SK-N-SH treated with all-trans-retinoic acid at 6 μM for 48 hours (cell line): ENCODE results near the gene LIMCH1.

Experiments used
- ATAC-seq: fragments of 200-7000 bp; cut with Tn5 transposase; 3 replicates; pipeline ENCODE4 v1.9.1; 2020; ENCODE audit warnings: mild to moderate bottlenecking, moderate library complexity
- ARNTL ChIP-seq: fragments of 450-650 bp; formaldehyde crosslinking; IDR thresholded peaks from 2 replicates; pipeline ENCODE4 v1.5.0; 2020; ENCODE audit warnings: low read depth, mild to moderate bottlenecking, moderate library complexity, borderline replicate concordance
- BACH2 ChIP-seq: fragments of 250-450 bp; sonication (Bioruptor Pico); IDR thresholded peaks from 2 replicates; pipeline ENCODE4 v1.9.0; 2021; ENCODE audit warnings: mild to moderate bottlenecking, borderline replicate concordance
- CREB5 ChIP-seq: fragments of 250-450 bp; sonication (Bioruptor Pico); IDR thresholded peaks from 2 replicates; pipeline ENCODE4 v1.5.1; 2020; ENCODE audit warnings: low read depth, mild to moderate bottlenecking, moderate library complexity
- CSDC2 ChIP-seq: fragments of 250-450 bp; sonication (Bioruptor Pico); IDR thresholded peaks from 2 replicates; pipeline ENCODE4 v1.5.0; 2020; ENCODE audit warnings: mild to moderate bottlenecking, moderate library complexity
- CSRNP3 ChIP-seq: fragments of 250-450 bp; sonication (Bioruptor Pico); IDR thresholded peaks from 2 replicates; pipeline ENCODE4 v1.5.1; 2021; ENCODE audit warnings: mild to moderate bottlenecking, moderate library complexity
- ESRRG ChIP-seq: fragments of 250-450 bp; sonication (Bioruptor Pico); IDR thresholded peaks from 2 replicates; pipeline ENCODE4 v1.6.1; 2021; ENCODE audit warnings: mild to moderate bottlenecking
- GLIS3 ChIP-seq: fragments of 250-450 bp; sonication (Bioruptor Pico); IDR thresholded peaks from 2 replicates; pipeline ENCODE4 v1.5.0; 2020; ENCODE audit warnings: mild to moderate bottlenecking, moderate library complexity
- ISL1 ChIP-seq: fragments of 250-450 bp; sonication (Bioruptor Pico); IDR thresholded peaks from 2 replicates; pipeline ENCODE4 v2.1.2; 2022; ENCODE audit warnings: mild to moderate bottlenecking, moderate library complexity
- OSR1 ChIP-seq: fragments of 250-450 bp; sonication (Bioruptor Pico); IDR thresholded peaks from 2 replicates; pipeline ENCODE4 v1.8.0; 2022; ENCODE audit warnings: moderate library complexity, mild to moderate bottlenecking, inconsistent platforms
- PATZ1 ChIP-seq: fragments of 250-450 bp; sonication (Bioruptor Pico); IDR thresholded peaks from 2 replicates; pipeline ENCODE4 v1.8.0; 2020; ENCODE audit warnings: mild to moderate bottlenecking, moderate library complexity, borderline replicate concordance
- PPARA ChIP-seq: fragments of 250-450 bp; sonication (Bioruptor Pico); IDR thresholded peaks from 2 replicates; pipeline ENCODE4 v1.5.0; 2020; ENCODE audit warnings: mild to moderate bottlenecking, borderline replicate concordance
- RARB ChIP-seq: fragments of 250-450 bp; sonication (Bioruptor Pico); IDR thresholded peaks from 2 replicates; pipeline ENCODE4 v1.8.0; 2021; ENCODE audit warnings: mild to moderate bottlenecking, moderate library complexity
- SNAI2 ChIP-seq: fragments of 250-450 bp; sonication (Bioruptor Pico); IDR thresholded peaks from 2 replicates; pipeline ENCODE4 v1.5.0; 2020; ENCODE audit warnings: mild to moderate bottlenecking, moderate library complexity
- TCF4 ChIP-seq: fragments of 250-450 bp; sonication (Bioruptor Pico); IDR thresholded peaks from 2 replicates; pipeline ENCODE4 v1.8.0; 2021; ENCODE audit warnings: mild to moderate bottlenecking, moderate library complexity, borderline replicate concordance
- TOX ChIP-seq: fragments of 250-450 bp; sonication (Bioruptor Pico); IDR thresholded peaks from 2 replicates; pipeline ENCODE4 v1.8.0; 2021; ENCODE audit warnings: mild to moderate bottlenecking, moderate library complexity, borderline replicate concordance
- TSHZ2 ChIP-seq: fragments of 250-450 bp; sonication (Bioruptor Pico); IDR thresholded peaks from 2 replicates; pipeline ENCODE4 v1.5.0; 2020; ENCODE audit warnings: mild to moderate bottlenecking, moderate library complexity
- ZC3H10 ChIP-seq: fragments of 250-450 bp; sonication (Bioruptor Pico); IDR thresholded peaks from 2 replicates; pipeline ENCODE4 v1.5.1; 2021; ENCODE audit warnings: mild to moderate bottlenecking, moderate library complexity
- ZFP3 ChIP-seq: fragments of 250-450 bp; sonication (Bioruptor Pico); IDR thresholded peaks from 2 replicates; pipeline ENCODE4 v1.5.0; 2020; ENCODE audit warnings: mild to moderate bottlenecking, moderate library complexity
- ZFP30 ChIP-seq: fragments of 450-650 bp; formaldehyde crosslinking; IDR thresholded peaks from 2 replicates; pipeline ENCODE4 v1.5.0; 2022; ENCODE audit warnings: mild to moderate bottlenecking, moderate library complexity
- ZNF565 ChIP-seq: fragments of 450-650 bp; formaldehyde crosslinking; conservative IDR thresholded peaks from 2 replicates; pipeline ENCODE4 v1.5.0; 2020; ENCODE audit warnings: low read depth, mild to moderate bottlenecking, moderate library complexity
- ZNF70 ChIP-seq: fragments of 450-650 bp; formaldehyde crosslinking; IDR thresholded peaks from 2 replicates; pipeline ENCODE4 v1.5.0; 2020; ENCODE audit warnings: mild to moderate bottlenecking, moderate library complexity
- ZNF8 ChIP-seq: fragments of 450-650 bp; formaldehyde crosslinking; IDR thresholded peaks from 2 replicates; pipeline ENCODE4 v1.5.0; 2020; ENCODE audit warnings: mild to moderate bottlenecking, moderate library complexity

LIMCH1 gene

GRCh38 chr4:41741354-41741753 lies 203.4 kb downstream of the LIMCH1 start:
- TF ChIP-seq BACH2 = no peak
- TF ChIP-seq ZFP3 = no peak
- no peak for TF ChIP-seq TOX (CRISPR knock-in tag)
- TF ChIP-seq OSR1 (CRISPR knock-in tag) = no peak
- no peak for TF ChIP-seq ARNTL
- no peak for TF ChIP-seq PATZ1 (CRISPR knock-in tag)
- no peak; the same call in 2 of the 3 replicates for ATAC-seq

- TF ChIP-seq TSHZ2 (CRISPR knock-in tag) (no peak), SNAI2 (CRISPR knock-in tag) (no peak), ZNF8 (CRISPR knock-in tag) (no peak), PATZ1 (CRISPR knock-in tag) (no peak), TOX (CRISPR knock-in tag) (no peak), CSRNP3 (CRISPR knock-in tag) (no peak), ISL1 (CRISPR knock-in tag) (no peak), CREB5 (CRISPR knock-in tag) (no peak), CSDC2 (CRISPR knock-in tag) (no peak), BACH2 (no peak), TCF4 (CRISPR knock-in tag) (no peak), RARB (CRISPR knock-in tag) (no peak), ZFP30 (CRISPR knock-in tag) (no peak), ZNF565 (CRISPR knock-in tag) (no peak), ZC3H10 (CRISPR knock-in tag) (no peak), ZNF70 (CRISPR knock-in tag) (no peak)
- ATAC-seq = no peak
These were observed 206.8 kb downstream of the LIMCH1 start for GRCh38 chr4:41744572-41745291.

- ATAC-seq = no peak
- TF ChIP-seq ZFP30 (CRISPR knock-in tag) (no peak), TOX (CRISPR knock-in tag) (no peak), ZFP3 (no peak), GLIS3 (CRISPR knock-in tag) (no peak), BACH2 (no peak), TSHZ2 (CRISPR knock-in tag) (no peak), ESRRG (CRISPR knock-in tag) (no peak), PPARA (no peak), ISL1 (CRISPR knock-in tag) (no peak), PATZ1 (CRISPR knock-in tag) (no peak), CSDC2 (CRISPR knock-in tag) (no peak), SNAI2 (CRISPR knock-in tag) (no peak), TCF4 (CRISPR knock-in tag) (no peak)
These were observed 207.5 kb downstream of the LIMCH1 start for GRCh38 chr4:41745292-41746024.
